K562 (cell line): ENCODE results near the gene TULP1. TPM values are rescaled to one million over a fixed set of nuclear protein-coding genes. Genes with fewer than 3 reads are reported as not detected.
"Not testable (repeated sequence)": the region's sequence is repeated elsewhere in the genome, so short reads cannot be mapped to it uniquely, and the experiment has no call there.

Experiments used
- ATAC-seq: fragments of 200-7000 bp; cut with Tn5 transposase; 3 replicates; pipeline ENCODE4 v1.9.1; 2020; ENCODE audit warnings: moderate library complexity
- BruUV-seq: library from RNA; stranded (reverse); fragments of 400-500 nt; replicated peaks from 2 replicates; lab custom pipeline; 2021; lab: Mats Ljungman, UMichigan
- CTCF ChIA-PET: fragments of 300-600 bp; formaldehyde crosslinking; extraction: SDS; loops from one replicate; lab custom pipeline; 2021; ENCODE audit warnings: low intra/inter-chr PET ratio; lab: Yijun Ruan, JAX
- POLR2A ChIA-PET: fragments of 300-600, 350-650 bp; sonication (Branson Sonifier 250); formaldehyde crosslinking; extraction: SDS; loops from one replicate; lab custom pipeline; 2021; ENCODE audit warnings: antibody characterized with exemption, inconsistent platforms; lab: Yijun Ruan, JAX
- DNase-seq, 4 experiments: peaks; one replicate each; pipeline versions ENCODE4 v3.0.0 to v3.0.0-alpha.2; 2011 to 2018; ENCODE audit warnings: low spot score in 3 of 4, mixed read lengths in 3 of 4; ENCODE audit errors: extremely low read depth in 1 of 4
- FAIRE-seq: peaks from 2 replicates; lab custom pipeline; 2011; peaks lifted over from hg19 to GRCh38; lab: Jason Lieb, UNC
- H2AFZ ChIP-seq: 2 replicates; pipeline ENCODE4 v1.6.0; 2011; ENCODE audit warnings: low read depth, low read length, control low read depth, inconsistent platforms
- H3K27ac ChIP-seq: fragments of 200-600 bp; 3 replicates; pipeline ENCODE4 v1.8.0; 2011; ENCODE audit warnings: low read depth, mild to moderate bottlenecking, control low read depth, inconsistent platforms, low read length, moderate library complexity, mixed read lengths; ENCODE audit errors: extremely low read depth
- H3K27me3 ChIP-seq, 2 experiments: fragments of 300-600 bp in 1 of 2; 2 replicates in 1 of 2; 3 replicates in 1 of 2; pipeline versions ENCODE4 v1.6.0 to v1.8.0; 2011; ENCODE audit warnings: inconsistent platforms in 2 of 2, low read length in 2 of 2, mild to moderate bottlenecking in 1 of 2, mixed read lengths in 1 of 2, moderate library complexity in 1 of 2; ENCODE audit not compliant: control insufficient read depth in 2 of 2, insufficient read depth in 2 of 2
- H3K36me3 ChIP-seq: fragments of 300-600 bp; 3 replicates; pipeline ENCODE4 v1.8.0; 2011; ENCODE audit warnings: mild to moderate bottlenecking, low read length, inconsistent platforms; ENCODE audit not compliant: control insufficient read depth, insufficient read depth
- H3K4me1 ChIP-seq, 2 experiments: fragments of 200-600 bp in 1 of 2; replicated peaks in 1 of 2; 2 replicates in 1 of 2; 3 replicates in 1 of 2; pipeline versions ENCODE4 v1.5.1 to v1.8.0; 2011; ENCODE audit warnings: inconsistent platforms in 2 of 2, low read length in 2 of 2, mild to moderate bottlenecking in 1 of 2, mixed read lengths in 1 of 2, moderate library complexity in 1 of 2; ENCODE audit not compliant: control insufficient read depth in 2 of 2, insufficient read depth in 2 of 2
- H3K4me2 ChIP-seq: 2 replicates; pipeline ENCODE4 v1.6.1; 2011; ENCODE audit warnings: low read length, control low read depth, inconsistent platforms, mixed read lengths; ENCODE audit not compliant: insufficient read depth
- H3K4me3 ChIP-seq: fragments of 200-600 bp; sonication (generic), shearing (Covaris generic); 2 replicates; pipeline ENCODE4 v1.5.1; 2016; ENCODE audit warnings: control low read depth, inconsistent platforms
- H3K79me2 ChIP-seq: fragments of 200-600 bp; 3 replicates; pipeline ENCODE4 v1.8.0; 2011; ENCODE audit warnings: low read length, inconsistent platforms; ENCODE audit not compliant: control insufficient read depth, insufficient read depth
- H3K9ac ChIP-seq, 2 experiments: 2 replicates each; pipeline versions ENCODE4 v1.6.0 to v1.6.1; 2011; ENCODE audit warnings: low read depth in 2 of 2, low read length in 2 of 2, control low read depth in 1 of 2, inconsistent platforms in 1 of 2, mild to moderate bottlenecking in 1 of 2, mixed read lengths in 1 of 2; ENCODE audit not compliant: insufficient read depth in 1 of 2
- H3K9me1 ChIP-seq: one replicate; pipeline ENCODE4 v1.6.0; 2011; ENCODE audit warnings: inconsistent platforms, mild to moderate bottlenecking, low read length, moderate library complexity; ENCODE audit not compliant: control insufficient read depth, insufficient read depth
- H3K9me3 ChIP-seq: replicated peaks from 2 replicates; pipeline ENCODE4 v1.5.1; 2011; ENCODE audit warnings: low read depth, low read length, inconsistent platforms; ENCODE audit not compliant: control insufficient read depth, insufficient read depth
- H4K20me1 ChIP-seq: replicated peaks from 2 replicates; pipeline ENCODE4 v1.6.1; 2011; ENCODE audit warnings: low read length, inconsistent platforms, mixed read lengths; ENCODE audit not compliant: control insufficient read depth, insufficient read depth
- WGBS: fragments of 100-300 bp; shearing (Covaris generic); methylation state at CpG from one replicate; pipeline ENCODE4 v1.1.6; 2016; ENCODE audit warnings: low coverage, mixed read lengths; ENCODE audit not compliant: insufficient coverage; ENCODE audit errors: missing lambda C conversion rate; 5-methylcytosine and 5-hydroxymethylcytosine counted together
- in situ Hi-C: fragments of 300-500 bp; cut with MboI; formaldehyde crosslinking; loops from 4 replicates; pipeline ENCODE4 v1.15.0; 2018; ENCODE audit warnings: inconsistent platforms, mixed read lengths
- intact Hi-C: fragments of 100-400 bp; cut with micrococcal nuclease; formaldehyde crosslinking; loops from 2 replicates; pipeline ENCODE4 v1.14.2; 2022
- polyA plus RNA-seq, 8 experiments: library from polyadenylated mRNA; depleted of rRNA in 4 of 8; stranded (reverse) in 5 of 8; unstranded in 3 of 8; fragments of >200 nt; fragmentation: Nextera tagmentation in 2 of 8; fragmentation: Illumina TruSeq in 1 of 8; extraction: Ambion mirVana in 2 of 8; extraction: Trizol in 1 of 8; gene quantifications; 2 replicates each; pipeline versions ENCODE4 v1.2.1 to v1.2.3, GENCODE V29; 2011 to 2014; ENCODE audit warnings: inconsistent platforms in 1 of 8, missing spikeins in 1 of 8
- total RNA-seq, 7 experiments: library from RNA; depleted of rRNA in 6 of 7; stranded (reverse); fragments of >200 nt in 6 of 7; fragmentation: Illumina TruSeq in 2 of 7; extraction: Trizol in 2 of 7; gene quantifications; 2 replicates each; pipeline versions ENCODE4 v1.2.1 to v1.2.3, GENCODE V29; 2011 to 2021; ENCODE audit warnings: low replicate concordance in 1 of 7
- TF ChIP-seq, protein P1 (sequence below): fragments of 450-650 bp; IDR thresholded peaks from 2 replicates; pipeline ENCODE4 v1.6.1; 2016; ENCODE audit warnings: mild to moderate bottlenecking, moderate library complexity

Gene TULP1
- total and polyA plus RNA-seq, 9 of the 15 experiments (the other 6 are each of a cell fraction or from before 2014, with no cell fraction given): 0.06 to 0.17 (median 0.09) TPM; not detected in 6

GRCh38 chr6:35539223-35539622 is 26.5 kb upstream of the TULP1 start (continued):
- TF ChIP-seq, protein P1, sequence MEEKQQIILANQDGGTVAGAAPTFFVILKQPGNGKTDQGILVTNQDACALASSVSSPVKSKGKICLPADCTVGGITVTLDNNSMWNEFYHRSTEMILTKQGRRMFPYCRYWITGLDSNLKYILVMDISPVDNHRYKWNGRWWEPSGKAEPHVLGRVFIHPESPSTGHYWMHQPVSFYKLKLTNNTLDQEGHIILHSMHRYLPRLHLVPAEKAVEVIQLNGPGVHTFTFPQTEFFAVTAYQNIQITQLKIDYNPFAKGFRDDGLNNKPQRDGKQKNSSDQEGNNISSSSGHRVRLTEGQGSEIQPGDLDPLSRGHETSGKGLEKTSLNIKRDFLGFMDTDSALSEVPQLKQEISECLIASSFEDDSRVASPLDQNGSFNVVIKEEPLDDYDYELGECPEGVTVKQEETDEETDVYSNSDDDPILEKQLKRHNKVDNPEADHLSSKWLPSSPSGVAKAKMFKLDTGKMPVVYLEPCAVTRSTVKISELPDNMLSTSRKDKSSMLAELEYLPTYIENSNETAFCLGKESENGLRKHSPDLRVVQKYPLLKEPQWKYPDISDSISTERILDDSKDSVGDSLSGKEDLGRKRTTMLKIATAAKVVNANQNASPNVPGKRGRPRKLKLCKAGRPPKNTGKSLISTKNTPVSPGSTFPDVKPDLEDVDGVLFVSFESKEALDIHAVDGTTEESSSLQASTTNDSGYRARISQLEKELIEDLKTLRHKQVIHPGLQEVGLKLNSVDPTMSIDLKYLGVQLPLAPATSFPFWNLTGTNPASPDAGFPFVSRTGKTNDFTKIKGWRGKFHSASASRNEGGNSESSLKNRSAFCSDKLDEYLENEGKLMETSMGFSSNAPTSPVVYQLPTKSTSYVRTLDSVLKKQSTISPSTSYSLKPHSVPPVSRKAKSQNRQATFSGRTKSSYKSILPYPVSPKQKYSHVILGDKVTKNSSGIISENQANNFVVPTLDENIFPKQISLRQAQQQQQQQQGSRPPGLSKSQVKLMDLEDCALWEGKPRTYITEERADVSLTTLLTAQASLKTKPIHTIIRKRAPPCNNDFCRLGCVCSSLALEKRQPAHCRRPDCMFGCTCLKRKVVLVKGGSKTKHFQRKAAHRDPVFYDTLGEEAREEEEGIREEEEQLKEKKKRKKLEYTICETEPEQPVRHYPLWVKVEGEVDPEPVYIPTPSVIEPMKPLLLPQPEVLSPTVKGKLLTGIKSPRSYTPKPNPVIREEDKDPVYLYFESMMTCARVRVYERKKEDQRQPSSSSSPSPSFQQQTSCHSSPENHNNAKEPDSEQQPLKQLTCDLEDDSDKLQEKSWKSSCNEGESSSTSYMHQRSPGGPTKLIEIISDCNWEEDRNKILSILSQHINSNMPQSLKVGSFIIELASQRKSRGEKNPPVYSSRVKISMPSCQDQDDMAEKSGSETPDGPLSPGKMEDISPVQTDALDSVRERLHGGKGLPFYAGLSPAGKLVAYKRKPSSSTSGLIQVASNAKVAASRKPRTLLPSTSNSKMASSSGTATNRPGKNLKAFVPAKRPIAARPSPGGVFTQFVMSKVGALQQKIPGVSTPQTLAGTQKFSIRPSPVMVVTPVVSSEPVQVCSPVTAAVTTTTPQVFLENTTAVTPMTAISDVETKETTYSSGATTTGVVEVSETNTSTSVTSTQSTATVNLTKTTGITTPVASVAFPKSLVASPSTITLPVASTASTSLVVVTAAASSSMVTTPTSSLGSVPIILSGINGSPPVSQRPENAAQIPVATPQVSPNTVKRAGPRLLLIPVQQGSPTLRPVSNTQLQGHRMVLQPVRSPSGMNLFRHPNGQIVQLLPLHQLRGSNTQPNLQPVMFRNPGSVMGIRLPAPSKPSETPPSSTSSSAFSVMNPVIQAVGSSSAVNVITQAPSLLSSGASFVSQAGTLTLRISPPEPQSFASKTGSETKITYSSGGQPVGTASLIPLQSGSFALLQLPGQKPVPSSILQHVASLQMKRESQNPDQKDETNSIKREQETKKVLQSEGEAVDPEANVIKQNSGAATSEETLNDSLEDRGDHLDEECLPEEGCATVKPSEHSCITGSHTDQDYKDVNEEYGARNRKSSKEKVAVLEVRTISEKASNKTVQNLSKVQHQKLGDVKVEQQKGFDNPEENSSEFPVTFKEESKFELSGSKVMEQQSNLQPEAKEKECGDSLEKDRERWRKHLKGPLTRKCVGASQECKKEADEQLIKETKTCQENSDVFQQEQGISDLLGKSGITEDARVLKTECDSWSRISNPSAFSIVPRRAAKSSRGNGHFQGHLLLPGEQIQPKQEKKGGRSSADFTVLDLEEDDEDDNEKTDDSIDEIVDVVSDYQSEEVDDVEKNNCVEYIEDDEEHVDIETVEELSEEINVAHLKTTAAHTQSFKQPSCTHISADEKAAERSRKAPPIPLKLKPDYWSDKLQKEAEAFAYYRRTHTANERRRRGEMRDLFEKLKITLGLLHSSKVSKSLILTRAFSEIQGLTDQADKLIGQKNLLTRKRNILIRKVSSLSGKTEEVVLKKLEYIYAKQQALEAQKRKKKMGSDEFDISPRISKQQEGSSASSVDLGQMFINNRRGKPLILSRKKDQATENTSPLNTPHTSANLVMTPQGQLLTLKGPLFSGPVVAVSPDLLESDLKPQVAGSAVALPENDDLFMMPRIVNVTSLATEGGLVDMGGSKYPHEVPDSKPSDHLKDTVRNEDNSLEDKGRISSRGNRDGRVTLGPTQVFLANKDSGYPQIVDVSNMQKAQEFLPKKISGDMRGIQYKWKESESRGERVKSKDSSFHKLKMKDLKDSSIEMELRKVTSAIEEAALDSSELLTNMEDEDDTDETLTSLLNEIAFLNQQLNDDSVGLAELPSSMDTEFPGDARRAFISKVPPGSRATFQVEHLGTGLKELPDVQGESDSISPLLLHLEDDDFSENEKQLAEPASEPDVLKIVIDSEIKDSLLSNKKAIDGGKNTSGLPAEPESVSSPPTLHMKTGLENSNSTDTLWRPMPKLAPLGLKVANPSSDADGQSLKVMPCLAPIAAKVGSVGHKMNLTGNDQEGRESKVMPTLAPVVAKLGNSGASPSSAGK: no peak

DNA sequence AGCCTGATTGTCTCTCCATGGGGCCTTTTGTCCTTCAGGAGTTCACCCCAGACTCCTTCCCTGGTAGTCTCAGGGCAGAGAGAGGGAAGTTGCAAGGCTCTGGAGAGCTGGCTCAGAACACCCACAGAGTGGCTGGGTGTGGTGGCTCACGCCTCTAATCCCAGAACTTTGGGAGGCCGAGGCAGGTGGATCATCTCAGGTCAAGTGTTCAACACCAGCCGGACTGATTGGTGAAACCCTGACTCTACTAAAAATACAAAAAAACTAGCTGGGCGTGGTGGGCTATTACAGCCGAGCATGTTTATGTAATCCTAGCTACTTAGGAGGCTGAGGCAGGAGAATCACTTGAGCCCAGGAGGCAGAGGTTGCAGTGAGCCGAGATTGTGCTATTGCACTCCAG is 23.2 kb upstream of the TULP1 start:
- H3K4me3 ChIP-seq, H3K9me1 ChIP-seq, H3K36me3 ChIP-seq, H3K4me1 ChIP-seq, CTCF ChIA-PET, H3K9ac ChIP-seq, H3K9me3 ChIP-seq, H3K79me2 ChIP-seq, H3K27ac ChIP-seq, in situ Hi-C loops, ATAC-seq, H3K4me2 ChIP-seq, H4K20me1 ChIP-seq, BruUV-seq, FAIRE-seq, DNase-seq, intact Hi-C loops, H2AFZ ChIP-seq: not testable (repeated sequence)
- POLR2A ChIA-PET: interaction anchor here (0.6 to 1.2 kb wide), 2 partner anchors 8 to 202 kb away, joined by 3 to 4 read pairs; no protein-coding TSS in a partner anchor
- 2% methylated on average over 6 of the region's 6 CpGs for WGBS
- peaks cover 34 to 57% of the 10 kb centered on the region in 2 experiments for H3K27me3 ChIP-seq
